ENCODE results near the gene OR4X1.

DNA sequence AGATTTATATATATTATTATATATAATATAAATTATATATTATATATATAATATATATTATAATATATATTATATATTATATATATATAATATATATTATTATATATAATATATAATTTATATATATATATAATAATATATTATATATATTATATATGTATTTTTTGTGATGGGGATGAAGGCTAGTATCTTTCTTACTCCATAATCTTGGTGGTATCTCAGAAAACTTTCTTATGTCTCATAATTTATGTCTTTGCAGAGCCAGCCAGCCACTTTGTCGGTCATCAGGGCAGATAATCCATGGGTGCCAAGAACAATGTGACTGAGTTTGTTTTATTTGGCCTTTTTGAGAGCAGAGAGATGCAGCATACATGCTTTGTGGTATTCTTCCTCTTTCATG lies 42.3 kb downstream of the OR4X1 start, which contains the start of gene OR4S1:
- TF ChIP-seq CTCF (IDR thresholded peaks at IDR 0.05) (no peak), POLR2A (IDR thresholded peaks at IDR 0.05) (no peak)

Data from testis (tissue), 2 donors.